BJ (cell line): Measurements from ENCODE around the gene TXNRD2. TPM values are rescaled to one million over a fixed set of nuclear protein-coding genes. Genes with fewer than 3 reads are reported as not detected.

Source experiments
- CTCF ChIA-PET: fragments of 350-600 bp; formaldehyde crosslinking; extraction: SDS; loops from one replicate; lab custom pipeline; 2021; ENCODE audit warnings: antibody characterized with exemption, inconsistent platforms; lab: Yijun Ruan, JAX
- POLR2A ChIA-PET: fragments of 300-600 bp; sonication (Branson Sonifier 250); formaldehyde crosslinking; extraction: SDS; loops from one replicate; lab custom pipeline; 2021; ENCODE audit warnings: antibody characterized with exemption; lab: Charles Lee
- DNase-seq: peaks from one replicate; pipeline ENCODE4 v3.0.0-alpha.2; 2011; ENCODE audit warnings: low read depth
- H3K27me3 ChIP-seq: 2 replicates; pipeline ENCODE4 v1.6.0; 2011; ENCODE audit warnings: low read length; ENCODE audit not compliant: control insufficient read depth, insufficient read depth
- H3K36me3 ChIP-seq: 2 replicates; pipeline ENCODE4 v1.5.1; 2011; ENCODE audit warnings: low read length; ENCODE audit not compliant: control insufficient read depth, insufficient read depth
- H3K4me3 ChIP-seq: 2 replicates; pipeline ENCODE4 v1.5.1; 2011; ENCODE audit warnings: low read depth, mild to moderate bottlenecking, control low read depth, low read length
- polyA plus RNA-seq: library from polyadenylated mRNA; depleted of rRNA; stranded (reverse); fragments of >200 nt; gene quantifications from 2 replicates; pipeline ENCODE4 v1.2.3, GENCODE V29; 2011
- TF ChIP-seq, protein P1 (sequence below): IDR thresholded peaks from 2 replicates; pipeline ENCODE4 v1.5.1; 2011; ENCODE audit warnings: low read depth, mild to moderate bottlenecking, control low read depth, inconsistent platforms, low read length, moderate library complexity; ENCODE audit not compliant: insufficient read depth

The TXNRD2 gene
- polyA plus RNA-seq, 1 experiment = 28.5 TPM

DNA sequence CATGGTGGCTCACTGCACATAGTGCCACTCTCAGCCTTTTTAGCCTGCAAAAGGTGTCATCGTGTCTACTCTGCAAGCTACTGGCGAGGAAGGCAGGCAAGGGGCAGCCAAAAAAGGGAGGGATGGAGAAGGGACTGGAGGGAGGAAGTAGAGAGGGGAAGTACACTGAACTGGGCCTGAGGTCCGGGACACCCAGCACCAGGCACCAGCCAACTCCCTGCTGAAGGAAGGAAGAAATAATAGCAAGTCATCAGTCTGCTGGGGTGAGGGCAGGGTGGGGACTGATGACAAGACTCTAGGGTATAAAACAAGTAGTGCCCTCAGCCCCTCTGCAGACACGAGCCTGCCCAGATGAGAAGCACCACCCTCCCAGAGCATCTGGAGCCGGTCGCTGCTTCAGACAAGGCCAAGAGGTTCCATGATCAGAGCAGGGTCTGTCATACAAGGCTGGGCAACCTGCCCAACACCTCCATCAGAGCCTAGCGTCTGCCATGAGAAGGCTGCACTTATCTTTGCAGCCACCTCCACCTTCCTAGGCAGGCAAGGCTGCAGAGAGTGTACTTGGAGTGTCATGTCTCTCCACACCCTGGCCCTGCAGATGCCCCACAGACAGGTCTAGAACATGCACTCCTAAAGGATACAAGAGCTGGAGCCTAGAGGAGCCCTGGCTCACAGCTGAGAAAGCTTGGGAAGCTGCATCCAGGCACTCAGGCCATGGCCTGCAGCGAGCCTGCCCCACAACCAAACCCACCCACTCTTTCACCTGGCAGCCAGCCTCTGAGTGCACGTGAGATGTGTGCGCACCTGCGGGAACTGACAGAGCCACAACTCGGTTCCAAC lies 9.0 kb downstream of the TXNRD2 start:
- TF ChIP-seq, protein P1, sequence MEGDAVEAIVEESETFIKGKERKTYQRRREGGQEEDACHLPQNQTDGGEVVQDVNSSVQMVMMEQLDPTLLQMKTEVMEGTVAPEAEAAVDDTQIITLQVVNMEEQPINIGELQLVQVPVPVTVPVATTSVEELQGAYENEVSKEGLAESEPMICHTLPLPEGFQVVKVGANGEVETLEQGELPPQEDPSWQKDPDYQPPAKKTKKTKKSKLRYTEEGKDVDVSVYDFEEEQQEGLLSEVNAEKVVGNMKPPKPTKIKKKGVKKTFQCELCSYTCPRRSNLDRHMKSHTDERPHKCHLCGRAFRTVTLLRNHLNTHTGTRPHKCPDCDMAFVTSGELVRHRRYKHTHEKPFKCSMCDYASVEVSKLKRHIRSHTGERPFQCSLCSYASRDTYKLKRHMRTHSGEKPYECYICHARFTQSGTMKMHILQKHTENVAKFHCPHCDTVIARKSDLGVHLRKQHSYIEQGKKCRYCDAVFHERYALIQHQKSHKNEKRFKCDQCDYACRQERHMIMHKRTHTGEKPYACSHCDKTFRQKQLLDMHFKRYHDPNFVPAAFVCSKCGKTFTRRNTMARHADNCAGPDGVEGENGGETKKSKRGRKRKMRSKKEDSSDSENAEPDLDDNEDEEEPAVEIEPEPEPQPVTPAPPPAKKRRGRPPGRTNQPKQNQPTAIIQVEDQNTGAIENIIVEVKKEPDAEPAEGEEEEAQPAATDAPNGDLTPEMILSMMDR = no peak
- no peak for DNase-seq
- ChIA-PET POLR2A (no interaction called here), CTCF (interaction anchor here (0.7 to 3.0 kb wide), 3 partner anchors 8 to 202 kb away, joined by 3 to 8 read pairs (median 4); partner anchors contain the start of genes COMT and TXNRD2)
- Histone ChIP-seq H3K36me3 (peaks cover 1% of the 10 kb centered on the region; the same call in 1 of the 2 replicates), H3K27me3 (no peaks in the 10 kb centered on the region), H3K4me3 (no peak overlapping the region)

- Histone ChIP-seq H3K4me3 (no peak overlapping the region), H3K27me3 (no peaks in the 10 kb centered on the region), H3K36me3 (peaks cover under 1% of the 10 kb centered on the region; the same call in 1 of the 2 replicates)
- no peak for DNase-seq
- TF ChIP-seq, protein P1 = no peak
- CTCF ChIA-PET = interaction anchor here (1.8 to 3.0 kb wide), 2 partner anchors 9 to 201 kb away, joined by 4 to 8 read pairs; partner anchors contain the start of genes COMT and TXNRD2
- POLR2A ChIA-PET = no interaction called here
These were observed 10.1 kb downstream of the TXNRD2 start for GRCh38 chr22:19931514-19931913.

GRCh38 chr22:19930551-19931486 lies 10.8 kb downstream of the TXNRD2 start:
- DNase-seq = no peak
- no peaks in the 10 kb centered on the region for H3K27me3 ChIP-seq
- ChIA-PET CTCF (interaction anchor here (1.0 to 3.0 kb wide), 3 partner anchors 10 to 200 kb away, joined by 3 to 8 read pairs (median 4); partner anchors contain the start of genes COMT and TXNRD2), POLR2A (no interaction called here)
- H3K4me3 ChIP-seq = no peak overlapping the region
- no peaks in the 10 kb centered on the region for H3K36me3 ChIP-seq
- TF ChIP-seq, protein P1 = no peak

DNA sequence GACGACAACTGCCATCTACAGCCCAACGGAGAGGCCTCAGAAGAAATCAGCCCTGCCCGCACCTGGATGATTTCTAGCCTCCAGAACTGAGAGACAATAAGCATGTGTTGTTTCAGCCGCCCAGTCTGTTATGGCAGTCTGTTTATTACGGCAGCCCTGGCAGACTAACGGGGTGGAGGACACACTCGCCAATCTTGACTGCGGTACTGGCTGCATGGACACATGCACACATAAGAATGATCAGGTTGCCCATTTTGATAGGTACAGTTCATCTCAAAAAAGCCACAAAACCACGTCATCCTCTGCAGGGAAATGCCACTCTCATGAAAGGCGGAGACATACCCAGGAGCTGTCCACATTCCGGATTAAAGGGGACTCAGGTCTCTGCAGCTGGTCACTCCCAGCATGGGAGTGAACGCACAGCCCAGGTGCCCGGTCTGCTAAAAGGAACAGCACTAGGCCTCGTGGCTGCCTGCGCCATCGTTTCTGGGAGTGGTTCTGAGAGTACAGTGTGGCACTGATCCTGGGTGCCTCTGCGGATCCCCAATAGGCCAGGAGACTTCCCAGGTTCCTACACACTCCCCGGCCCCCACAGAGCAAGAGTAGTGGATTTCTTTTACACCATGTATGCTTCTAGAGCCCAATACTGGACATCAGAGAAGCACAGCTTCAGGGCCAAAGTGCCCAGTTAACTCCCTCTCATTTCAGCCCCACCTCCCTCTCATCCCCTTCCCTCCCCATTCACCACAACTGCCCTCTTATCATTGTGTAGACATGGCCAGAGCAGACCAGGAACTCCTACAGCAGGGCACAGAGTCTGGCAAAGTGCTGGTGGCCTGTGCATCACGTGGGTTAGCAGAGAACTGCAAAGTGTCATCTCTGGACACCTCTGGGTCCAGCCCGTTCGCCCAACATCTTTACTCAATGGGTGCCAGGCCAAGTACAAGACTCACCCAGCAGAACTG lies 11.8 kb downstream of the TXNRD2 start:
- CTCF ChIA-PET = interaction anchor here (1.0 to 3.0 kb wide), 2 partner anchors 11 to 17 kb away, joined by 3 to 8 read pairs; partner anchors contain the start of genes COMT and TXNRD2
- DNase-seq = no peak
- TF ChIP-seq, protein P1 = no peak

More for the DNA sequence above, 11.8 kb downstream of the TXNRD2 start:
- POLR2A ChIA-PET = no interaction called here
- H3K36me3 ChIP-seq = no peaks in the 10 kb centered on the region
- no peak overlapping the region for H3K4me3 ChIP-seq
- no peaks in the 10 kb centered on the region for H3K27me3 ChIP-seq
